ENCODE measurements around the gene SV2B.
A peak's percentile ranks its signal among the peaks of the same experiment; 100 is the strongest.

SV2B gene

GRCh38 chr15:91263632-91264531 lies 163.8 kb downstream of the SV2B start:
- DNase-seq (ENCODE audit: low read depth in 1 of 2, low spot score in 1 of 2), result no peak

- no peak for DNase-seq (ENCODE audit: low read depth in 1 of 2, low spot score in 1 of 2)
Observed at GRCh38 chr15:91264651-91265351, 164.7 kb downstream of the SV2B start.

GRCh38 chr15:91265416-91265940 lies 165.4 kb downstream of the SV2B start:
- DNase-seq (ENCODE audit: low read depth in 1 of 2, low spot score in 1 of 2), result no peak

GRCh38 chr15:91268510-91268909 lies 168.5 kb downstream of the SV2B start:
- DNase-seq (ENCODE audit: low read depth in 1 of 2, low spot score in 1 of 2), result no peak

GRCh38 chr15:91270747-91271146 lies 170.7 kb downstream of the SV2B start:
- no peak for DNase-seq (ENCODE audit: low read depth in 1 of 2, low spot score in 1 of 2)

GRCh38 chr15:91271565-91272153 lies 171.6 kb downstream of the SV2B start:
- DNase-seq (ENCODE audit: low read depth in 1 of 2, low spot score in 1 of 2), result peak; percentile 31 to 55

GRCh38 chr15:91275844-91276243 lies 175.8 kb downstream of the SV2B start:
- no peak for DNase-seq (ENCODE audit: low read depth in 1 of 2, low spot score in 1 of 2)

- no peak for DNase-seq (ENCODE audit: low read depth in 1 of 2, low spot score in 1 of 2)
Observed at GRCh38 chr15:91278951-91279350, 178.9 kb downstream of the SV2B start.

GRCh38 chr15:91279486-91279885 lies 179.4 kb downstream of the SV2B start:
- no peak for DNase-seq (ENCODE audit: low read depth in 1 of 2, low spot score in 1 of 2)

- DNase-seq (ENCODE audit: low read depth in 1 of 2, low spot score in 1 of 2), result no peak
Observed at GRCh38 chr15:91281947-91282346, 181.9 kb downstream of the SV2B start.

- DNase-seq (ENCODE audit: low read depth in 1 of 2, low spot score in 1 of 2), result no peak
Observed at GRCh38 chr15:91282486-91282885, 182.4 kb downstream of the SV2B start.

GRCh38 chr15:91283155-91283554 lies 183.1 kb downstream of the SV2B start:
- DNase-seq (ENCODE audit: low read depth in 1 of 2, low spot score in 1 of 2), result no peak

GRCh38 chr15:91284758-91285466 lies 184.9 kb downstream of the SV2B start:
- no peak for DNase-seq (ENCODE audit: low read depth in 1 of 2, low spot score in 1 of 2)

GRCh38 chr15:91289324-91289723 lies 189.3 kb downstream of the SV2B start:
- no peak for DNase-seq (ENCODE audit: low read depth in 1 of 2, low spot score in 1 of 2)

- no peak for DNase-seq (ENCODE audit: low read depth in 1 of 2, low spot score in 1 of 2)
Observed at GRCh38 chr15:91290553-91290952, 190.5 kb downstream of the SV2B start.

GRCh38 chr15:91291673-91292072 lies 191.6 kb downstream of the SV2B start:
- DNase-seq (ENCODE audit: low read depth in 1 of 2, low spot score in 1 of 2), result no peak

- DNase-seq (ENCODE audit: low read depth in 1 of 2, low spot score in 1 of 2), result no peak
Observed at GRCh38 chr15:91294344-91294743, 194.3 kb downstream of the SV2B start.

- no peak for DNase-seq (ENCODE audit: low read depth in 1 of 2, low spot score in 1 of 2)
Observed at GRCh38 chr15:91294795-91295194, 194.7 kb downstream of the SV2B start.

GRCh38 chr15:91298101-91298500 lies 198.0 kb downstream of the SV2B start:
- DNase-seq (ENCODE audit: low read depth in 1 of 2, low spot score in 1 of 2), result no peak

GRCh38 chr15:91302588-91303439 lies 202.8 kb downstream of the SV2B start:
- peak in 1 of 2 donors; percentile 32 for DNase-seq (ENCODE audit: low read depth in 1 of 2, low spot score in 1 of 2)

All from activated CD4-positive, alpha-beta T cell treated with anti-CD3 and anti-CD28 coated beads, Interleukin-2, amount 50 U/mL, for 24 hours (primary cell).